Right atrium auricular region (tissue), 2 donors: Measurements from ENCODE around the gene DTX4. TPM values are rescaled to one million over a fixed set of nuclear protein-coding genes. Genes with fewer than 3 reads are reported as not detected.

Experiments
- DNase-seq: peaks from one replicate; pipeline ENCODE4 v3.0.0-alpha.2; 2019; ENCODE audit warnings: low spot score
- H3K27ac ChIP-seq, 2 donors: fragments of 200-600 bp; sonication (generic); 1 replicate in 1 of 2; 2 replicates in 1 of 2; pipeline ENCODE4 v1.5.1; 2016 to 2019
- H3K27me3 ChIP-seq, 2 donors: fragments of 200-600 bp; sonication (generic); one replicate each; pipeline versions ENCODE4 v1.5.1 to v1.6.0; 2017 to 2019
- H3K36me3 ChIP-seq: fragments of 200-600 bp; sonication (generic); one replicate; pipeline ENCODE4 v1.5.1; 2016
- H3K4me1 ChIP-seq, 2 donors: fragments of 200-600 bp; sonication (generic); one replicate each; pipeline versions ENCODE4 v1.5.1 to v1.6.0; 2017 to 2019
- H3K4me3 ChIP-seq, 2 donors: fragments of 200-600 bp; sonication (generic); 1 replicate in 1 of 2; 2 replicates in 1 of 2; pipeline ENCODE4 v1.5.1; 2017 to 2019; ENCODE audit warnings: mild to moderate bottlenecking in 1 of 2, moderate library complexity in 1 of 2
- H3K9me3 ChIP-seq, 2 donors: fragments of 200-600 bp; sonication (generic); one replicate each; pipeline ENCODE4 v1.5.1; 2019
- CTCF ChIP-seq, 2 donors: fragments of 200-600 bp; sonication (generic); IDR thresholded peaks; one replicate each; pipeline ENCODE4 v1.5.1; 2019; ENCODE audit warnings: antibody characterized with exemption in 2 of 2
- total RNA-seq, 2 donors: library from RNA; depleted of rRNA; stranded (reverse); fragments of >200 nt; gene quantifications; one replicate each; pipeline ENCODE4 v1.1.0, GENCODE V29; 2016

DTX4 gene
- total RNA-seq, 2 donors from 2014 or later: 1.0 to 2.1 TPM

GRCh38 chr11:59181746-59182456, 10.0 kb downstream of the DTX4 start:
- no peak for DNase-seq
- Histone ChIP-seq H3K36me3 (no peaks in the 10 kb centered on the region), H3K4me1 (peaks cover 0 to 18% of the 10 kb centered on the region in 2 donors), H3K27ac (no peak overlapping the region), H3K9me3 (peaks cover 0 to 8% of the 10 kb centered on the region in 2 donors), H3K4me3 (no peak overlapping the region), H3K27me3 (no peaks in the 10 kb centered on the region)
- no peak for TF ChIP-seq CTCF (IDR thresholded peaks at IDR 0.05)

- peaks cover 0 to 22% of the 10 kb centered on the region in 2 donors for H3K4me1 ChIP-seq
- no peaks in the 10 kb centered on the region for H3K36me3 ChIP-seq
- DNase-seq: no peak
- no peak overlapping the region for H3K4me3 ChIP-seq
- no peaks in the 10 kb centered on the region for H3K27me3 ChIP-seq
- no peak overlapping the region for H3K27ac ChIP-seq
- H3K9me3 ChIP-seq: peaks cover 0 to 8% of the 10 kb centered on the region in 2 donors
- TF ChIP-seq CTCF (IDR thresholded peaks at IDR 0.05): no peak
Measured at GRCh38 chr11:59182457-59183151, 10.7 kb downstream of the DTX4 start.

GRCh38 chr11:59183771-59184170, 11.8 kb downstream of the DTX4 start:
- TF ChIP-seq CTCF (IDR thresholded peaks at IDR 0.05): no peak
- Histone ChIP-seq H3K36me3 (no peaks in the 10 kb centered on the region), H3K27ac (peak overlapping the region in 1 of 2 donors; percentile 32), H3K27me3 (no peaks in the 10 kb centered on the region), H3K9me3 (peaks cover 0 to 8% of the 10 kb centered on the region in 2 donors), H3K4me1 (peaks cover 0 to 29% of the 10 kb centered on the region in 2 donors), H3K4me3 (no peak overlapping the region)
- DNase-seq: no peak

- H3K9me3 ChIP-seq: peaks cover 0 to under 1% of the 10 kb centered on the region in 2 donors
- peaks cover 0 to 29% of the 10 kb centered on the region in 2 donors for H3K4me1 ChIP-seq
- DNase-seq: no peak
- peak overlapping the region in 1 of 2 donors; percentile 27 for H3K27ac ChIP-seq
- H3K36me3 ChIP-seq: no peaks in the 10 kb centered on the region
- no peaks in the 10 kb centered on the region for H3K27me3 ChIP-seq
- no peak overlapping the region for H3K4me3 ChIP-seq
- TF ChIP-seq CTCF (IDR thresholded peaks at IDR 0.05): no peak
Measured at GRCh38 chr11:59184691-59185339, 12.9 kb downstream of the DTX4 start.

GRCh38 chr11:59185386-59185945, 13.5 kb downstream of the DTX4 start:
- no peak for DNase-seq
- H3K27me3 ChIP-seq: no peaks in the 10 kb centered on the region
- H3K4me3 ChIP-seq: no peak overlapping the region
- H3K4me1 ChIP-seq: peaks cover 0 to 29% of the 10 kb centered on the region in 2 donors
- no peaks in the 10 kb centered on the region for H3K9me3 ChIP-seq
- no peak for TF ChIP-seq CTCF (IDR thresholded peaks at IDR 0.05)
- no peaks in the 10 kb centered on the region for H3K36me3 ChIP-seq
- H3K27ac ChIP-seq: peak overlapping the region in 1 of 2 donors; percentile 27
